HK-2 (cell line): ENCODE measurements around the gene SPAG16.

Experiments
- DNase-seq: peaks from one replicate; pipeline ENCODE4 v3.0.0-alpha.2; 2018; ENCODE audit not compliant: unreplicated experiment

Gene SPAG16

GRCh38 chr2:214076527-214076926 is 792.3 kb downstream of the SPAG16 start:
- DNase-seq, result no peak

DNA sequence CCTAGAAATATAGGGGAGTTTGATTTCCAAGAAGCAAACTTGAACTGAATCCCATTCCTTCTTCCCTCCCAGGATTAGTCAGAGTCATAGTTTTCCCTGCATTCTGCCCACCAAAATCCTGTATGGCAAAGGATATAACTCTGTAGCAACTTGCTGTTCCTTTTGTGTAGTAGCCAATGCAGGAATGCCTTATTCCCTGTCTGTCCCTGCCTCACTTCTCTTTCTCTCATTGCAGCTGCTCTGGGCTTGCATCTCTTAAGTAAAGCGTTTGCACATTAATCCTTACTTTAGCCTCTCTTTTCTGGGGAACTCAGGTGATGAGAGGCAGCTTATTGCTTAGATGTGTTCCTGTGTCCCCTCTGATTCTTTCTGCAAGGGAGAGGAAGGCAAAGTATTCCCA is 793.5 kb downstream of the SPAG16 start:
- no peak for DNase-seq

DNA sequence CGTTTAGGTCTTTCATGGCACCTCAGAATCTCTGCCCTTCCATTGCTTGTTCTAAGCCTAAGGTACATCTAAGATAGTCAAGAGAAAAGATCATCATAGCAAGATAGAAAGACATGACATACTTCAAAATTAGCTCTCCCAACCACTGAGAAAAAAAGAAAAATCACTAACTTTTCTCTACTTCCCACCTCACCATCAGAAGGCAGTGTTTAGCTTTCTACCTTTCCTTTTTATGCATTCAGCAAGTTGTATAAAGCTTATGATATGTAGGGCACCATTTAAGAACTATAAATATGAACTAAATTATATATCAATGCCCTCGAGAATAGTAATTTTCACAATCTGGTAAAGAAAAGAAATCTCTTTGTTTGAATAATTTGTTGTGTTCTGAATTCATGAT is 794.8 kb downstream of the SPAG16 start:
- no peak for DNase-seq

- DNase-seq, result no peak
Observed at GRCh38 chr2:214088536-214088935, 804.3 kb downstream of the SPAG16 start.

DNA sequence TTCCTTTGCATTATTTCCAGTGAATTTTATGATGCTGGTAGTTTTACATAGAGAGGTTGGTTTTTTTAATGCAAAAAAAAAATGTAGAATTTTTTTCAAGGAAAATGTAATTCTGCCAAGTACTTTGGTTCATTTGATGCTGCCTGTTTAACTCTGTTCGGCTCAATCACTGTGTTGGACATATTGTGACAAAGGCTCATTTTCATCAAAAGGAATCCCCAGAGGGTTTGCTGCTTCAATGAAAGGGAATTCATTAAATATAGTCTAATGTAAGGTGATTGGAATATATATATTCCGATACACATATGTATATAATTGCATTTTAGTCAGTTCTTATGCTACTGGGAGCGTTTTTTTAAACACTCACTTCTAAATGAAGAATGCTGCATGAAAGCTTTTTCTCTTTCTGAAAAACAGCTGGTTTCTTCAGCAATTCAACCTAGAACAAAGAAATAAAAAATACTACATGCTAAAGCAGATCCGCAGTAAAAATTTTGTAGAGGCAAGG is 812.0 kb downstream of the SPAG16 start:
- no peak for DNase-seq

GRCh38 chr2:214098811-214099210 is 814.5 kb downstream of the SPAG16 start:
- DNase-seq, result no peak

DNA sequence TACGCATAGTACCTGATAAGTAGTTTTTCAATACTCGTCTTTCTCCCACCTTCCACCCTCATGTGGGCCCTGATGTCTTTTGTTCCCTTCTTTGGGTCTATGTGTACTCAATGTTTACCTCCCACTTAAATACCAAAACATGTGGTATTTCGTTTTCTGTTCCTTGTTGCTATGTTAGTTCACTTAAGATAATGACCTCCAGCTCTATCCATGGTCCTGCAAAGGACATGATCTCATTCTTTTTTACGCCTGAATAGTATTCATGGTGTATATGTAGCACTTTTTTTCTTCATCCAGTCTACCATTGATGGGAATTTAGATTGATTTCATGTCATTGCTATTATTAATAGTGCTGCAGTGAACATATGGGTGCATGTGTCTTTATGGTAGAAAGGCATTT is 816.2 kb downstream of the SPAG16 start:
- DNase-seq, result no peak

DNA sequence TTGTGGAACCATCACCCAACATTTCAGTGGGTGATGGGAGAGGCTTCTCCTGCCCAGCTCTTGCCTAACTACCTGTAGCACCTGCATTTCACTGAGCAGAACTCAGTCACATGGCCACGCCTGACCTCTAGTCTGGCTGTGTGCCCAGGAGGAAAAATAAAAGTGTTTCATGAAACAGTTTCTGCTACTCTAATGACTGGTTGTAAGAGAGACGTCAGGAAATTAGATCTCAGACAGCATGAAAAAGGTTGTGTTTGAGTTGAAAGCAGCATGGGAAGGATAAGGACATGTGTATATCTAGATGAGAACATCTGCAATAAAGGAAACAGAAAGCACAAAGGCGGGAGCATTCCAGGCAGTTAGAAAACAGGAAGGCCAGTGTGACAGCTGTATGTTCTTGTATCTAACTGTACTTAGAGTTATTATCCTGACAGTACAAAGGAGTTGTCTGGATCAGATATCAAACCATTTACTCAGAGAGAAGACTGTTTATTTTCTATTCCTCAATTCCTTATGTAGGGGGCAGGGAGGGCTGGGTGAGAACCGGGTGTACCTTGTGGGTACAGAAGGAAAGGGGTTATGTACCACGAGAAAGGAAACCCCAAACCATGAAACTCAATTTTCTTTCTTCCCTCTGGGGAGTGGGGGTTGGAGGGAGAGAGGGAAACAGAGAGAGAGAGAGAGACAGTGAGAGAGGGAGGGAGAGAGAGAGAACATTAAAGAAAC is 819.2 kb downstream of the SPAG16 start:
- no peak for DNase-seq

DNA sequence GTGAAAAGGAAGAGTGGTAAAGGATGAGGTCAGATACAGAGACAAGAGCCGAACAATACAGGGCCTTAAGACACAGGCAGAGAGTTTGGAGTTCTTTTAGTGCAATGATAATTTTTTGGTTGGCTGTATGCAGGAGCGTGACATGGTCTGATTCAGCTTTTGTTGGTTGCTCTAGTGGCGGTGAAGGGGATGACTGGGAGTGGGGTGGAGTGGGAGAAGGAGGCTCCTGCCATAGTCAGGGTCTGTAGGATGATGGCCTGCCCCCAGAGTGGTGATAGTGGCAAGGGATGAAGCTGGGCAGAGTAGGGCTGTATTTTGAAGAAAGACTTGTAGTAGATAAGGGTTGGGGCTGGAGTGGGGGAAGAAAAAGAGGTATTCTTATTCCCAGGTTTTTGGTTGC is 820.0 kb downstream of the SPAG16 start:
- no peak for DNase-seq

- DNase-seq, result no peak
Observed at GRCh38 chr2:214104967-214105366, 820.7 kb downstream of the SPAG16 start.

- no peak for DNase-seq
Observed at GRCh38 chr2:214107726-214108125, 823.5 kb downstream of the SPAG16 start.

DNA sequence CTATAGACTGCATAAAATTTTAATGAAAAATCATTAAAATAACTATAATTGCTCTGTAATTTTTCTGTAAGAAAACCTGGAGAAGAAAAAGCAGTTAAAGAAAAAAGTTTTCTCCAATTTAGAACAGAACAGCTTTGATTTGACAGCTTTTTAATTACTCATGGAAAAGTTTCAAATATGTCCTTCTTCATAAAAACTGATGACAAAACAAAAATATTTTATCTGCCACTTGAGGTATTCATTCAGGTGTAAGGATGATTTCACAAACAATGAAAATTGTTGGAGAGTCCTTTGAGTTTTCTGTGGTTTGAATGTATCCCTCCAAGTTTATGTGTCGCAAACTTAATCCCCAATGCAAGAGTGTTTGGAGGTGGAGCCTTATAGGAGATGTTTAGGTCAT is 824.3 kb downstream of the SPAG16 start:
- DNase-seq, result no peak

GRCh38 chr2:214117054-214117453 is 832.8 kb downstream of the SPAG16 start:
- DNase-seq, result no peak

- peak; percentile 4 for DNase-seq
Observed at GRCh38 chr2:214126135-214126534, 841.9 kb downstream of the SPAG16 start.

- no peak for DNase-seq
Observed at GRCh38 chr2:214127170-214127569, 842.9 kb downstream of the SPAG16 start.

GRCh38 chr2:214127571-214127970 is 843.3 kb downstream of the SPAG16 start:
- no peak for DNase-seq

GRCh38 chr2:214128040-214128439 is 843.8 kb downstream of the SPAG16 start:
- no peak for DNase-seq

DNA sequence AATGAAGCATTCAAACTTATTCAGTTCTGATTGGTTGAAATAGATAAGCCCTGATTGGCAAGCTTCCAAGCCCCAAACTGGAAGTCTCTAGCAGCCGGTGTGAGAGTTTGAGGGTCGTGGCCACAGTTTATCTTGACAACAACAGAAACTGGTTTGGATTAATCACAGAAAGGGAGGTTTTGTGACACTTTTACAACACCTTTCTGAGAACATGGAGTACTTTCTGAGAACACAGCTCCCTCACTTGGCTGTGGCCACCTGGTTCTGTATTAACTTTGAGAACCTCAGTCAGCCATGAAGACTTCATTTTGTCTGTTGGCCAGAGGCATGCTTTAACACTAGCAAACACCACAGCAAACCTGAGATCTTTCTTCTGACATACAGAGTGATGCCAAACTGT is 845.9 kb downstream of the SPAG16 start:
- peak; percentile 16 for DNase-seq

DNA sequence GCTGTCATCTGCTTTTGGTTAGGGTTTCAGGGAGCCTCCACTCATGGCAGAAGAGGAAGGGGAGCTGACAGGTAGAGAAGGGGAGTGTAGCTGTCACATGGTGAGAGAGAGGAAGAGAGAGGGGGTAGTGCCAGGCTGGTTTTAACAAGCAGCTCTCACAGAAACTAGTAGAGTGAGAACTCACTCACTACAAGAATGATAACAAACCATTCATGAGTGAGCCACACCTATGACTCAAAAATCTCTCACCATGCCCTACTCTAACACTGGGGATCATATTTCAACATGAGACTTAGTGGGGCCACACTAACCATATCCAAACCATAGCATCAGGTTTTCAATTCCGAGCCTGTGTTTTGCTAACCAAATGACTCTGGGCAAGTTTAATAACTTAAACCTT is 851.7 kb downstream of the SPAG16 start:
- no peak for DNase-seq

GRCh38 chr2:214138779-214139178 is 854.5 kb downstream of the SPAG16 start:
- DNase-seq, result no peak

DNA sequence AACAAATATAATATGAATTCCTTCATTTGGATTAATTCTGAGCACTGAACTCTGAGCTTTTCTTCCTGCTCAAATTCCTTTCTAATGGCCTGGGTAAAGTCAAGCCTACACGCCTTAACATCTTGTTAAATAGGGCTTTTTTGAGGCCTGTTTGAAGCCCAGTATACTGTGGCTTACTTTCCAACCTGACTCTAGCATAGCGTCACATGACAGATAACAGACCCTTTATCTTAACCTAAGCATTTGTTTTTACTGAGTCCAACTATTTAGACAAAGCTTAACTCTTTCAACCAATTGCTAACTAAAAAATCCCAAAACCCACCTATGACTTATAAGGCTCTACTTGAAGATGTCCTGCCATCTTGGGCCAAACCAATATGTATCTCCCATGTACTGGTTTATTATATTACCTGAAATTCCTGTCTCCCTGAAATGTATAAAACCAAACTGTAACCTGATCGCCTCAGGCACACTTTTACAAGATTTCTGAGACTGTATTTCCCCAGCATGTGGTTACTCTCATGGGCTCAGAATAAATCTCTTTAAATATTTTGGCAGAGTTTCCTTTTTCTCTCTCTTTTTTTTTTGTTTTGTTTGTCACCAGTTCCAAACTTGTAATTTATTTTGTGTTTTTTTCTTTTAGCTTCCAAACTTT is 855.5 kb downstream of the SPAG16 start:
- no peak for DNase-seq

- no peak for DNase-seq
Observed at GRCh38 chr2:214156971-214157370, 872.7 kb downstream of the SPAG16 start.

GRCh38 chr2:214158851-214159250 is 874.6 kb downstream of the SPAG16 start:
- no peak for DNase-seq
